Measurements from ENCODE around the gene NAV2.

The NAV2 gene

DNA sequence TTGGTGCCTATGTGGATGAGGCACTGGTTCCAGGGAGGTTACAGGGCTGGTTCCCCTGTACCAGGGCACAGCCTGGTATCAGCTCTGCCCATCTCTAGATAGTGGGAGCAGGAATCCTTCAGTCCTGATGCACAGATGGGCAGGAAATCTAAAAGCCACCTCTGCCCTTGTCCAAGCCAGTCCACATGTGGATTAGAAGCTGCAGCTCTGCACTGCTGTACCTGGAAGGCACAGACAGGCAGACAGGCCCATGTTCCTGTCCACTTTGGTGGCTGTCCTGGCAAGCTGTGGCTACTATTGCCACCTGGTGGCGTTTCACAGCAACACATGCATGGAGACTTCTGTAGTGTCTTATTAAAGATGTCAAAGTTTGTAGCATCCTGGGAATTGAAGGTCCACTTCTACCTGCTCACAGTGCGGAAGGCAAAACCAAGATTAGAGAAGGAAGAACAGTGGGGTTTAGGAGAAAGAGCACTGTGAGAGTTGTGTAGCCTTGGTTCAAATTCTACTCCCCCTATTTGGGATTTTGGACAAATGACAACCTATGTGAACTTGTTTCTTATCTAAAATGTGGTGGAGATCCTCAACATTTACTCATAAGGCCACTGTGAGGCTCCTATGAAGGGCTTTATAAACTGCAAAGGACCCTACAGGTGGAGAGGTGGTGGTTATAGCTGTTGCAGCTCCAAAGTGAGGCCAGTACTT, 30.1 kb downstream of the NAV2 start:
- DNase-seq (ENCODE audit: low read depth): peak; percentile 49

GRCh38 chr11:19743622-19744021, 31.0 kb downstream of the NAV2 start:
- DNase-seq (ENCODE audit: low read depth): no peak

- no peak for DNase-seq (ENCODE audit: low read depth)
Observed at GRCh38 chr11:19744130-19744529, 31.5 kb downstream of the NAV2 start.

DNA sequence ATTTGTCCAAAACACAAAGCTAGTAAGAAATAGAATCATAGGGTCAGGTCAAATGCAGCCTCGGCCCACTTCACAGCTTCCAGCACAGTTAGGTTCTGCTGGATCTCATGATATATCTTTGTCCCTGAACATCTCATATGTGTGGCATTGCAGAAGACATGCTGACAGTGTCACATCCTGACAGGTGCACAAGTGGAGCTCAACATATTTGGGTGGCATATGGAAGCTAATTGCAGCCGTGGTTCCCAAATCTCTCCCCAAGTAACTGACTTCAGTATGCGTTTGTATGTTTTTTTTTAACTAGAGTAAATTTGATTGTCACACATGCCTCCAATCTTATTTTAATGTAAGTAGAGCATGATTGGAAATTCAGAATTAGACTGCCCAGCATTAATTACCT, 33.4 kb downstream of the NAV2 start:
- DNase-seq (ENCODE audit: low read depth): no peak

GRCh38 chr11:19747634-19748033, 35.0 kb downstream of the NAV2 start:
- no peak for DNase-seq (ENCODE audit: low read depth)

DNA sequence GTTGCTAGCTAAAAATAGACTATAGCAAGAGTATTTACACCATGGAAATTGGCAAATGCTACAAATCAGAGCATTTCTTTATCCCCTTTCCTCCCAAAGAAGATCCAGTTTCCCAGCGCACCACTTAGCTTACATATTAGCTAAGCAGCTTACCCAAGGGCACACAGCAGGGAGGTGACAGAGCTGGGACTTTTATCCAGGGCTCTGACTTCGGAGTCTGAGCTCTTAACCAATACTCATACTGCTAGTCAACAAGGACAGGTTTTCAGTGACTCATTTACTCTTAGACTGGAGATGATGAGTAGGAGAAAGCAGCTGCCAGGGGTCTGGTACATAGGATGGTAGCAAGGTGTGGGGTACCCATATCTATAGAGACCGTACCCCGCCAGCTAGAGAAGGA, 38.4 kb downstream of the NAV2 start:
- DNase-seq (ENCODE audit: low read depth): no peak

GRCh38 chr11:19753451-19754106, 40.9 kb downstream of the NAV2 start:
- no peak for DNase-seq (ENCODE audit: low read depth)

DNA sequence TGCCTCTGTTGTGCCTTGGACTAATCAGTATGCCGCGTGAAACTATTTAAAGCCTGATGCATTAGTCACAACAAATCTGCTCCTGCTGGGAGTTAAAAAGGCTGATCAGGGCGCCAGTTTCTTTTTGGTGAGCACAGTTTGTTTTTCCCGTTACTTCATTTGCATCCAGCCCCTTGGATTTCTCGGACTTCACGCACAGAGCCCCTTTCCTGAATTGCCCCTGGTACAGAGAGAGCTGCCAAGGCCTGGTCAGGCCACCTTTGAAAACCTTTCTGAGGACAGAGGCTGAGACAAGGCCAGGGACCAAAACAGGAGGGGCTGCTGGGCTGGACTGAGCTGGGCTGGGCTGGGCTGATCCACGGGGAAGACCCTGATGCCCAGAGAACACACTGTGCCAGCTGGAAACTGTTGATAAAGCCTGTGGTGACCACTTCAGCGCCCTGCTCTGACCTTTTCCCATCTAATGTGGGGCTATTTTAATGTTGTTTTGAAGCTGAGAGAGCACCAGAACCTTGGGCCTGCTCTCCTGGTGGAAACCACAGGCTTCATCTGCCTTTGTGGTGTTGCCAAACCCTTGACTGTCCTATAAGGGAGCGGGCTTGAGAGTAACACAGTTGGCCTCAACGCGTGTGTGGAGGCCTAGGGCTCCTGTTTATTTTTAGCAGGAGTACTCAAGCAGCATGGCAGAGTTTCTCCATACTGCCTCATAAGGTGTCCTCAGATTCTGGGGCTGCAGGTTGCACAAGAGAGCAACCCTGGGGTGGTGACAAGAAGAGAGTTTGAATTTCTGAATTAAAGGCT, 44.2 kb downstream of the NAV2 start:
- no peak for DNase-seq (ENCODE audit: low read depth)

DNA sequence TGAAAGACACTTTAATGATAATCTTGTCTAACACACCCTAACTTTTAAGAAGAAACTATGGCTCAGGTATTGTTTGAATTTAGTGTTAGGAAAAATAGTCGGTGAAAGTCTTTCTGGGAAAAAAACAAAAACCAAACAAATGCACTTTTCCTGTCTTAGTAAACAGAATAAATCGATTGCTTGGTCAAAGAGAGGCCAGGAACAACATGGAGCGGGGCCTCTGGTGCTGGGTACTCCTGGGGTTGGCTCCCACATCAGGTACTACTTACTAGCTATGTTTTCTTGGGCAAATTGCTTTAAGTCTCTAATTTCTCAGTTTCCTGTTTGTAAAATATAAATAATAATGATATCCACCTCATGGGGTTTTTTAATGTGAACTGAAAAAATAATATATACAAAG, 46.8 kb downstream of the NAV2 start:
- DNase-seq (ENCODE audit: low read depth): no peak

DNA sequence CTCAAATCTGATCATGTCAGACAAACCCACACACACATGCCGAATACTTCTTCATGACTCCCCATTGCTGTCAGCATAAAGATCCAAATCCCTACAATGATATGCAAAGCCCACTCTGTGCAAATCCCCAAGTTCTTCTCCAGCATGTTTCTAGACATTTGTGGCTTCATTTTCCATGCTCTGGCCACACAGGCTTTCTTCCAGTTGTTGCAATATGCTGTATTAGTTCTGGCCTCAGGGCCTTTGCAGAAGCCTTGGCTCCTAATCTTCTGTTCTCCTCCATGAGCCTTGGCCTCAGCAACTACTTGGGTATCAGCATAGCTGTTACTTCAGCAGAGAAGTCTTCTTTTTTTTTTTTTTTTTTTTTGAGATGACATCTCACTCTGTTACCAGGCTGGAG, 49.6 kb downstream of the NAV2 start:
- no peak for DNase-seq (ENCODE audit: low read depth)

- DNase-seq (ENCODE audit: low read depth): no peak
Observed at GRCh38 chr11:19763330-19763729, 50.7 kb downstream of the NAV2 start.

- no peak for DNase-seq (ENCODE audit: low read depth)
Observed at GRCh38 chr11:19766206-19766605, 53.6 kb downstream of the NAV2 start.

- no peak for DNase-seq (ENCODE audit: low read depth)
Observed at GRCh38 chr11:19766810-19767209, 54.2 kb downstream of the NAV2 start.

GRCh38 chr11:19767627-19768151, 55.1 kb downstream of the NAV2 start:
- DNase-seq (ENCODE audit: low read depth): no peak

GRCh38 chr11:19768197-19768596, 55.6 kb downstream of the NAV2 start:
- DNase-seq (ENCODE audit: low read depth): no peak

- DNase-seq (ENCODE audit: low read depth): no peak
Observed at GRCh38 chr11:19768815-19769214, 56.2 kb downstream of the NAV2 start.

- no peak for DNase-seq (ENCODE audit: low read depth)
Observed at GRCh38 chr11:19769820-19770219, 57.2 kb downstream of the NAV2 start.

DNA sequence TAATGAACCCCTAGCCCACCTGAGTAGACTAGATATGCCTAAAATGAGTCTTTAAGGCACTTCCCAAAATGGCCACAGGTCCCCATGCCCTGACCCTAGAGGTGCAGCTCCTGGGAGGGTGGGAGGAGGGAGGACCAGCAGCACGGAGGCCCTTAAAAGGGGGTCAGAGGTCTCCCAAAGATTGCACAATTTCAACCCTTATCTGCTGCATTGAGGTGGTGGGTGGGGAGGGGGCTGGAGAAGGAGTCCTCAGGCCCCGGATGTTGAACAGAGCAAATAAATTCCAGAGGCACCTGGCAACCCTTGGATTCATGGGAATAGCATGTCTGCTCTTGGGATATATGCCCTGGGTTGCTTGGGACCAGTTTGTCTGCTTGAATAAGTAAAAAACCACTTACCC, 57.6 kb downstream of the NAV2 start:
- DNase-seq (ENCODE audit: low read depth): no peak

DNA sequence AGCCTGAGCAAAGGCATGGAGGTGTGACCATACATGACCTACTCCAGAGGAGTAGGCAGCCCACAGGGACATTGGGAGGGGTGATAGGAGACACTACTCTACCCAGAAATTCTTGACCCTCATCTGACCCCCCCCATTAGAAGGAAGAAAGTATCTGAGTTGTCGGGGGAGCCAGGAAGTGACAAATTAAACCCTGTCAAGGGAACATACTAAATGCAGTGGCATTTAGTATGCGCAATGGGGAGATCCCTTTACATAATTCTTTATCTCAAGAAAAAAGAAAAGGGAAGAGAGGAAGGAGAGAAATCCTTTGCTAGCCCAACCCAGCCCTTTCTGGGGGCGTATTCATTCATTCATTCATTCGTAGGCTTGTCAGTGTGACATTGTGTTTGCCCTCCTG, 58.8 kb downstream of the NAV2 start:
- DNase-seq (ENCODE audit: low read depth): no peak

DNA sequence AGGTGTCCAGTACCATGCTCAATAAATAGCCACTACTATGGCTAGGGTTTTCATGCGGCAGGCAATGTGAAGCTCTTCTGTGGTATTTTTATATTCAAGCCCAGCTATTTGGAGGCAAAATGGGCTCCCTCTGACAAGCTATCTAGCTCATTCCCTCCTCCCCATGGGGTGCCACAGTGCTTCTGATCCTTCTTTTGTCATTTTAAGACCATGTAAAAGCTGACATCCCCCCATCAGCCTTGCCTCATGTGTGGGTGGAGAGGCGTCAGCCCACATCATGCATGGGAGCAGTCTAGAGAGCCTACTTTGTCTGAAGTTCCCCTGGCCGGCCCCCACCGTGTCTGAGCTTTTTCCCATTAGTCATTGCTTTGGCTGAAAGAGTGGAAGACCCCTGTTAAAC, 59.8 kb downstream of the NAV2 start:
- no peak for DNase-seq (ENCODE audit: low read depth)

- DNase-seq (ENCODE audit: low read depth): no peak
Observed at GRCh38 chr11:19774329-19774728, 61.7 kb downstream of the NAV2 start.

- DNase-seq (ENCODE audit: low read depth): no peak
Observed at GRCh38 chr11:19774817-19775580, 62.4 kb downstream of the NAV2 start.
